Spleen (tissue), 7 donors: Measurements from ENCODE around the gene TFAM.

Source experiments
- POLR2A ChIP-seq, 3 donors: fragments of 450-650 bp; IDR thresholded peaks; one replicate each; pipeline ENCODE4 v1.5.1; 2017; ENCODE audit warnings: antibody characterized with exemption in 3 of 3, mild to moderate bottlenecking in 1 of 3
- POLR2AphosphoS5 ChIP-seq, 3 donors: sonication (generic); formaldehyde crosslinking; IDR thresholded peaks; one replicate each; pipeline ENCODE4 v1.5.1; 2017; ENCODE audit warnings: antibody characterized with exemption in 3 of 3
- TF ChIP-seq, protein P1 (sequence below), 11 experiments: fragments of 200-600 bp in 7 of 11; fragments of 450-650 bp in 4 of 11; sonication (generic) in 4 of 11; IDR thresholded peaks in 8 of 11; conservative IDR thresholded peaks in 3 of 11; 1 replicate in 7 of 11; 2 replicates in 4 of 11; pipeline versions ENCODE4 v1.4.0 to v1.8.0; 2016 to 2021; ENCODE audit warnings: antibody characterized with exemption in 11 of 11, inconsistent platforms in 4 of 11, mild to moderate bottlenecking in 1 of 11
- donor health status: DM: no; HTN: no; CAD: no; lungs with moderate emphysema.
- donor health status: DM: no; HTN: no; CAD: no.
- donor health status: DM: no; HTN: no; CAD: no.

DNA sequence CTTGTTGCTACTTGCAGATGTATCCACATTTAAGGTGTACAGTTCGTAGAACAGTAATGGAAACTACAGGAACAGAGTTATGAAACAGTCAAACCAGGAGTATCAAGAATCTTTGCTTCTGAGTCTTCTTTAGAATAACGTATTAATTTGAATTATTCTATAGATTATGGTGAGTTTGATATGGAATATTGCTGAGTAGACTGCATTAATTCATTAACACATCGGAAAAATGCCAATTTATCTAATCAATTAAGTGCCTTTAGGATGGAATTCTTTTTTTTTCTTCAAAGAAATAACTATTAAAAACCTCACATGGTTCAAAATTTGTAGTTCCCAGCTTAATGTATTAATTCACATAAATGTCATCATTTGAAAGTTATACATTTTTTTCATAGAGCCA lies 3.8 kb downstream of the TFAM start:
- TF ChIP-seq POLR2A (IDR thresholded peaks at IDR 0.05) (no peak), POLR2AphosphoS5 (IDR thresholded peaks at IDR 0.05) (no peak)
- TF ChIP-seq, protein P1, sequence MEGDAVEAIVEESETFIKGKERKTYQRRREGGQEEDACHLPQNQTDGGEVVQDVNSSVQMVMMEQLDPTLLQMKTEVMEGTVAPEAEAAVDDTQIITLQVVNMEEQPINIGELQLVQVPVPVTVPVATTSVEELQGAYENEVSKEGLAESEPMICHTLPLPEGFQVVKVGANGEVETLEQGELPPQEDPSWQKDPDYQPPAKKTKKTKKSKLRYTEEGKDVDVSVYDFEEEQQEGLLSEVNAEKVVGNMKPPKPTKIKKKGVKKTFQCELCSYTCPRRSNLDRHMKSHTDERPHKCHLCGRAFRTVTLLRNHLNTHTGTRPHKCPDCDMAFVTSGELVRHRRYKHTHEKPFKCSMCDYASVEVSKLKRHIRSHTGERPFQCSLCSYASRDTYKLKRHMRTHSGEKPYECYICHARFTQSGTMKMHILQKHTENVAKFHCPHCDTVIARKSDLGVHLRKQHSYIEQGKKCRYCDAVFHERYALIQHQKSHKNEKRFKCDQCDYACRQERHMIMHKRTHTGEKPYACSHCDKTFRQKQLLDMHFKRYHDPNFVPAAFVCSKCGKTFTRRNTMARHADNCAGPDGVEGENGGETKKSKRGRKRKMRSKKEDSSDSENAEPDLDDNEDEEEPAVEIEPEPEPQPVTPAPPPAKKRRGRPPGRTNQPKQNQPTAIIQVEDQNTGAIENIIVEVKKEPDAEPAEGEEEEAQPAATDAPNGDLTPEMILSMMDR (IDR thresholded peaks at IDR 0.05 in 8 of 11, conservative IDR thresholded peaks at IDR 0.05 in 3 of 11) = no peak
